ENCODE results near the gene LRATD1. TPM values are rescaled to one million over a fixed set of nuclear protein-coding genes. Genes with fewer than 3 reads are reported as not detected.
"Not testable (repeated sequence)": the region's sequence is repeated elsewhere in the genome, so short reads cannot be mapped to it uniquely, and the experiment has no call there.

LRATD1 gene
- polyA plus RNA-seq, 1 experiment = 2.0 TPM

- H3K4me3 ChIP-seq (ENCODE audit: low read depth, low read length) = no peak overlapping the region
- TF ChIP-seq CTCF (IDR thresholded peaks at IDR 0.05; ENCODE audit: low read depth, low read length) = no peak
- CTCF ChIA-PET = no interaction called here
- H3K9me3 ChIP-seq (ENCODE audit: control insufficient read depth, insufficient read depth, low read length) = no peaks in the 10 kb centered on the region
- no peak for DNase-seq (ENCODE audit: low read depth, low spot score)
- POLR2A ChIA-PET = no interaction called here
- no peak overlapping the region for H3K27ac ChIP-seq (ENCODE audit: low read depth, low read length)
- H3K27me3 ChIP-seq (ENCODE audit: control insufficient read depth, insufficient read depth, low read length) = no peaks in the 10 kb centered on the region
These were observed 11.4 kb upstream of the LRATD1 start for GRCh38 chr2:14621114-14621513.

DNA sequence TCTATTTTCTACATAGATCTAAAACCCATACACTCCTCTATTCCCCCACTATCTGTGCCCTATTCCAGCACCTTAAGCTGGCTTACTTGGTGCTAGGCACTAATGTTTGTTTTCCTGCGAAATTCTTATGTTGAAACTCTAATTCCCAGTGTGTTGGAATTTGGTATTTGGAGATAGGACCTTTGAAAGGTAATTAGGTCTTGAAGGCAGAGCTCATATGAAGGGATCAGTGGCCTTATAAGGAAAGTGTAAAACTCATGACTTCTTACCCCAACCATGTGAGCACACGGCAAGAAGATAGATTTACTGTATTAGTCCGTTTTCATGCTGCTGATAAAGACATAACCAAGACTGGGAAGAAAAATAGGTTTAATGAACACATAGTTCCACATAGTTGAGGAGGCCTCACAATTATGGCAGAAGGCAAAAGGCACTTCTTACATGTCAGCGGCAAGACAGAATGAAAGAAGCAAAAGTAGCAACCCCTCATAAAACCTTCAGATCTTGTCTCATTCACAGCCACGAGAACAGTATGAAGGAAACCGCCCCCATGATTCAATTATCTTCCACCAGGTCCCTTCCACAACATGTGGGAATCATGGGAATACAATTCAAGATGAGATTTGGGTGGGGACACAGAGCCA lies 10.5 kb upstream of the LRATD1 start:
- Histone ChIP-seq H3K27me3 (ENCODE audit: control insufficient read depth, insufficient read depth, low read length) (no peaks in the 10 kb centered on the region), H3K9me3 (ENCODE audit: control insufficient read depth, insufficient read depth, low read length) (no peaks in the 10 kb centered on the region), H3K27ac (ENCODE audit: low read depth, low read length) (no peak overlapping the region), H3K4me3 (ENCODE audit: low read depth, low read length) (no peak overlapping the region)
- CTCF ChIA-PET = no interaction called here
- no peak for TF ChIP-seq CTCF (IDR thresholded peaks at IDR 0.05; ENCODE audit: low read depth, low read length)
- no peak for DNase-seq (ENCODE audit: low read depth, low spot score)
- POLR2A ChIA-PET = no interaction called here

DNA sequence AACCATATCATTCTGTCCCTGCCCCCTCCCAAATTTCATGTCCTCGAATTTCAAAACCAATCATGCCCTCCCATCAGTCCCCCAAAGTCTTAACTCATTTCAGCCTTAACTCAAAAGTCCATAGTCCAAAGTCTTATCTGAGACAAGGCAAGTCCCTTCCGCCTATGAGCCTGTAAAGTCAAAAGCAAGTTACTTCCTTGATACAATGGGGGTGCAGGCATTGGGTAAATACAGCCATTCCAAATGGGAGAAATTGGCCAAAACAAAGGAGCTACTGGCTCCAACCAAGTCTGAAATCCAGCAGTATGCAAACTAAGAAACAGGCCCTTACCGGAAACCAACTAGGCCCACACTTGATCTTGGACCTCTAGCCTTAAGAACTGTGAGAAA lies 10.0 kb upstream of the LRATD1 start:
- POLR2A ChIA-PET; H3K9me3 ChIP-seq (ENCODE audit: control insufficient read depth, insufficient read depth, low read length); CTCF ChIA-PET; H3K4me3 ChIP-seq (ENCODE audit: low read depth, low read length); DNase-seq (ENCODE audit: low read depth, low spot score); H3K27me3 ChIP-seq (ENCODE audit: control insufficient read depth, insufficient read depth, low read length); H3K27ac ChIP-seq (ENCODE audit: low read depth, low read length): not testable (repeated sequence)

- Histone ChIP-seq H3K9me3 (ENCODE audit: control insufficient read depth, insufficient read depth, low read length) (no peaks in the 10 kb centered on the region), H3K27ac (ENCODE audit: low read depth, low read length) (no peak overlapping the region), H3K27me3 (ENCODE audit: control insufficient read depth, insufficient read depth, low read length) (no peaks in the 10 kb centered on the region), H3K4me3 (ENCODE audit: low read depth, low read length) (no peak overlapping the region)
- CTCF ChIA-PET = no interaction called here
- DNase-seq (ENCODE audit: low read depth, low spot score) = no peak
- POLR2A ChIA-PET = no interaction called here
- no peak for TF ChIP-seq CTCF (IDR thresholded peaks at IDR 0.05; ENCODE audit: low read depth, low read length)
These were observed 9.3 kb upstream of the LRATD1 start for GRCh38 chr2:14623237-14623636.

DNA sequence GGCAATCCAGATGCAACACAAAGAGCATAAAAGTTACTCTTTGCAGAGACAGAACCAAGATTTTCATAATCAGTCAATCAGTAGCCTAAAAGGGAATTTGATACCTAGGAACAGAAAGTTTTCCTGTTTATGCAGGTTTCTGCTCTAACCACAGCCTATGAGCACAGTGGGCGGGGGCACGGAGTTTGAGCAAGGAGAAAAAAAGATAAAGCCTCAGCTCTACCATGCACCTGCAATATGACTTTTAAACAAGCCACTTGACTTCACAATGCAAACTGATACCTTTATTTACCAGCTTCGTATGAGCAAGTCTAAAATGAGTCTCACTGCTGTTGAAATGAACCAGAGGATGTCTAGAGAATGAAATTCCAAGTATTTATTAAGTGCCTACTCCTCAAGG lies 5.6 kb upstream of the LRATD1 start:
- no peaks in the 10 kb centered on the region for H3K9me3 ChIP-seq (ENCODE audit: control insufficient read depth, insufficient read depth, low read length)
- CTCF ChIA-PET = no interaction called here
- no peak overlapping the region for H3K27ac ChIP-seq (ENCODE audit: low read depth, low read length)
- no peak overlapping the region for H3K4me3 ChIP-seq (ENCODE audit: low read depth, low read length)
- peaks cover 13% of the 10 kb centered on the region for H3K27me3 ChIP-seq (ENCODE audit: control insufficient read depth, insufficient read depth, low read length)
- POLR2A ChIA-PET = no interaction called here
- DNase-seq (ENCODE audit: low read depth, low spot score) = no peak
- no peak for TF ChIP-seq CTCF (IDR thresholded peaks at IDR 0.05; ENCODE audit: low read depth, low read length)

DNA sequence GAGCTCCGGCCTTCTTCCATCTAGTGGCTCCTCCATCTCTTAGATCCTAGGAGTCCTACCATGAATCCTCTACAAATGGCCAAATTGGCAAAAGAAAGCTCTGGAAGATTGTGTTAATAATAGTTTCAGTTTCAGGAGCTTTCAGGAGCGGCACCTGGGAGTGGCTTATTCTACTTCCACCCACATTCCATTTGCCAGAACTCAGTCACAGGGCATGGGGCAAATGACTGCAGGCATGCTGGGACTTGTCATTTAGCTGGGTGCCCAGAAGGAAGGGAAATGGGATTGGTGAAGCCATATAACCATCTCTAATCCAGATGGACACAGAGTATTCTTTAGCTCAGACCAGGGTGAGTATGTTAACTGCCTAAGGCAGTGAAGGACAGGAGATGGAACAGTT lies 3.6 kb upstream of the LRATD1 start:
- no peak for TF ChIP-seq CTCF (IDR thresholded peaks at IDR 0.05; ENCODE audit: low read depth, low read length)
- CTCF ChIA-PET = no interaction called here

More for the DNA sequence above, 3.6 kb upstream of the LRATD1 start:
- POLR2A ChIA-PET = no interaction called here
- H3K9me3 ChIP-seq (ENCODE audit: control insufficient read depth, insufficient read depth, low read length) = peaks cover 5% of the 10 kb centered on the region; the same call in 1 of the 2 replicates
- no peak overlapping the region for H3K27ac ChIP-seq (ENCODE audit: low read depth, low read length)
- DNase-seq (ENCODE audit: low read depth, low spot score) = no peak
- no peak overlapping the region for H3K4me3 ChIP-seq (ENCODE audit: low read depth, low read length)
- H3K27me3 ChIP-seq (ENCODE audit: control insufficient read depth, insufficient read depth, low read length) = peaks cover 29% of the 10 kb centered on the region

Measured in AG04450 (cell line).